Esophagus (tissue), 2 donors: ENCODE data around the gene CD160. TPM values are rescaled to one million over a fixed set of nuclear protein-coding genes. Genes with fewer than 3 reads are reported as not detected.

Source experiments
- H3K27ac ChIP-seq, 2 donors: one replicate each; pipeline ENCODE4 v1.5.1; 2013; ENCODE audit warnings: low read depth in 2 of 2, mild to moderate bottlenecking in 2 of 2, inconsistent platforms in 1 of 2, low read length in 1 of 2, moderate library complexity in 1 of 2
- H3K27me3 ChIP-seq, 2 donors: one replicate each; pipeline ENCODE4 v1.6.1; 2013; ENCODE audit warnings: low read length in 2 of 2, control low read depth in 1 of 2, mild to moderate bottlenecking in 1 of 2; ENCODE audit not compliant: insufficient read depth in 2 of 2, control insufficient read depth in 1 of 2
- H3K36me3 ChIP-seq, 2 donors: one replicate each; pipeline ENCODE4 v1.6.1; 2013; ENCODE audit warnings: low read length in 1 of 2; ENCODE audit not compliant: control insufficient read depth in 2 of 2, insufficient read depth in 2 of 2
- H3K4me1 ChIP-seq, 2 donors: one replicate each; pipeline ENCODE4 v1.6.1; 2013; ENCODE audit warnings: low read length in 1 of 2; ENCODE audit not compliant: control insufficient read depth in 2 of 2, insufficient read depth in 2 of 2
- H3K4me3 ChIP-seq, 2 donors: one replicate each; pipeline ENCODE4 v1.5.1; 2013; ENCODE audit warnings: low read length in 2 of 2, mild to moderate bottlenecking in 2 of 2, low read depth in 1 of 2, moderate library complexity in 1 of 2
- H3K9me3 ChIP-seq, 2 donors: one replicate each; pipeline ENCODE4 v1.6.1; 2013; ENCODE audit warnings: mild to moderate bottlenecking in 2 of 2, low read depth in 1 of 2, low read length in 1 of 2, moderate library complexity in 1 of 2; ENCODE audit not compliant: control insufficient read depth in 2 of 2, insufficient read depth in 1 of 2
- WGBS, 2 donors: extraction: QIAGEN DNeasy Blood & Tissue Kit; methylation state at CpG; one replicate each; pipeline ENCODE4 v1.1.7; 2013; 5-methylcytosine and 5-hydroxymethylcytosine counted together
- polyA plus RNA-seq, 2 donors: library from polyadenylated mRNA; stranded (reverse); fragments of 200-250 nt; gene quantifications; one replicate each; pipeline ENCODE4 v1.2.3, GENCODE V29; 2013
- donor health status: healthy with polysubstance abuse.
- donor health status: Bipolar disorder and iron deficiency.

Gene CD160
- polyA plus RNA-seq, 2 donors: 0.05 to 0.71 TPM

- Histone ChIP-seq H3K4me1 (peaks cover 0 to 4% of the 10 kb centered on the region in 2 donors), H3K27ac (no peak overlapping the region), H3K27me3 (no peaks in the 10 kb centered on the region), H3K9me3 (no peaks in the 10 kb centered on the region), H3K36me3 (no peaks in the 10 kb centered on the region), H3K4me3 (no peak overlapping the region)
- WGBS, 2 donors: 87 to 89% methylated on average over 11 of the region's 11 CpGs
These were observed 26.4 kb upstream of the CD160 start for GRCh38 chr1:145692785-145693443.

GRCh38 chr1:145695821-145696629 is 23.3 kb upstream of the CD160 start:
- 70 to 84% methylated on average over 5 of the region's 5 CpGs for WGBS, 2 donors
- no peaks in the 10 kb centered on the region for H3K27me3 ChIP-seq
- H3K9me3 ChIP-seq: no peaks in the 10 kb centered on the region
- no peaks in the 10 kb centered on the region for H3K36me3 ChIP-seq
- no peak overlapping the region for H3K4me3 ChIP-seq
- peaks cover 0 to 2% of the 10 kb centered on the region in 2 donors for H3K4me1 ChIP-seq
- H3K27ac ChIP-seq: no peak overlapping the region

- H3K27me3 ChIP-seq: no peaks in the 10 kb centered on the region
- H3K4me3 ChIP-seq: no peak overlapping the region
- no peaks in the 10 kb centered on the region for H3K36me3 ChIP-seq
- H3K27ac ChIP-seq: no peak overlapping the region
- H3K9me3 ChIP-seq: no peaks in the 10 kb centered on the region
- peaks cover 0 to 2% of the 10 kb centered on the region in 2 donors for H3K4me1 ChIP-seq
- 87 to 92% methylated on average over 3 of the region's 3 CpGs for WGBS, 2 donors
These were observed 22.7 kb upstream of the CD160 start for GRCh38 chr1:145696630-145696960.

- peaks cover 0 to 2% of the 10 kb centered on the region in 2 donors for H3K4me1 ChIP-seq
- 83 to 86% methylated on average over 2 of the region's 2 CpGs for WGBS, 2 donors
These were observed 17.9 kb upstream of the CD160 start for GRCh38 chr1:145701306-145701862.

GRCh38 chr1:145702052-145702451 is 17.2 kb upstream of the CD160 start:
- Histone ChIP-seq H3K27ac (no peak overlapping the region), H3K36me3 (no peaks in the 10 kb centered on the region), H3K9me3 (no peaks in the 10 kb centered on the region), H3K27me3 (no peaks in the 10 kb centered on the region), H3K4me1 (peaks cover 0 to 2% of the 10 kb centered on the region in 2 donors), H3K4me3 (no peak overlapping the region)
- 79 to 83% methylated on average over 2 of the region's 2 CpGs for WGBS, 2 donors

More at GRCh38 chr1:145701306-145701862, 17.9 kb upstream of the CD160 start:
- H3K9me3 ChIP-seq: no peaks in the 10 kb centered on the region
- no peaks in the 10 kb centered on the region for H3K36me3 ChIP-seq
- H3K27me3 ChIP-seq: no peaks in the 10 kb centered on the region
- H3K4me3 ChIP-seq: no peak overlapping the region
- no peak overlapping the region for H3K27ac ChIP-seq

GRCh38 chr1:145702826-145703225 is 16.5 kb upstream of the CD160 start:
- WGBS, 2 donors: 87% methylated on average over 7 of the region's 7 CpGs
- H3K36me3 ChIP-seq: no peaks in the 10 kb centered on the region
- no peak overlapping the region for H3K4me3 ChIP-seq
- H3K27me3 ChIP-seq: no peaks in the 10 kb centered on the region
- H3K4me1 ChIP-seq: peaks cover 0 to 2% of the 10 kb centered on the region in 2 donors
- no peak overlapping the region for H3K27ac ChIP-seq
- H3K9me3 ChIP-seq: no peaks in the 10 kb centered on the region

- H3K9me3 ChIP-seq: no peaks in the 10 kb centered on the region
- H3K4me3 ChIP-seq: no peak overlapping the region
- 89% methylated on average over 7 of the region's 7 CpGs for WGBS, 2 donors
- H3K4me1 ChIP-seq: peaks cover 0 to 2% of the 10 kb centered on the region in 2 donors
- H3K27ac ChIP-seq: no peak overlapping the region
- H3K27me3 ChIP-seq: no peaks in the 10 kb centered on the region
- no peaks in the 10 kb centered on the region for H3K36me3 ChIP-seq
These were observed 13.7 kb upstream of the CD160 start for GRCh38 chr1:145705622-145706021.

GRCh38 chr1:145706086-145706664 is 13.1 kb upstream of the CD160 start:
- H3K27ac ChIP-seq: no peak overlapping the region
- 40 to 57% methylated on average over 2 of the region's 2 CpGs for WGBS, 2 donors
- H3K9me3 ChIP-seq: no peaks in the 10 kb centered on the region
- H3K36me3 ChIP-seq: no peaks in the 10 kb centered on the region
- no peak overlapping the region for H3K4me3 ChIP-seq
- H3K27me3 ChIP-seq: no peaks in the 10 kb centered on the region
- peaks cover 0 to 2% of the 10 kb centered on the region in 2 donors for H3K4me1 ChIP-seq

GRCh38 chr1:145707183-145707867 is 12.0 kb upstream of the CD160 start, which contains the start of gene PDZK1:
Gene PDZK1, minus strand, starts transcription at chr1:145707368. Its CDS starts 19,347 bp downstream, at chr1:145688021.
- H3K4me1 ChIP-seq: peaks cover 0 to 2% of the 10 kb centered on the region in 2 donors
- H3K9me3 ChIP-seq: no peaks in the 10 kb centered on the region
- H3K36me3 ChIP-seq: no peaks in the 10 kb centered on the region
- H3K4me3 ChIP-seq: no peak within 1 kb of the TSS
- H3K27me3 ChIP-seq: no peaks in the 10 kb centered on the region
- H3K27ac ChIP-seq: no peak within 1 kb of the TSS
- WGBS, 2 donors: 68 to 80% methylated on average over 9 of the region's 9 CpGs
